HG02973 (cell line): ENCODE measurements around the gene CCL20.
"Not testable (repeated sequence)": the region's sequence is repeated elsewhere in the genome, so short reads cannot be mapped to it uniquely, and the experiment has no call there.

ENCODE experiments used
- ATAC-seq: cut with Tn5 transposase; IDR thresholded peaks from one replicate; pipeline ENCODE4 v1.9.1; 2021; ENCODE audit warnings: moderate library complexity; ENCODE audit not compliant: unreplicated experiment

Gene CCL20, protein sequence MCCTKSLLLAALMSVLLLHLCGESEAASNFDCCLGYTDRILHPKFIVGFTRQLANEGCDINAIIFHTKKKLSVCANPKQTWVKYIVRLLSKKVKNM

DNA sequence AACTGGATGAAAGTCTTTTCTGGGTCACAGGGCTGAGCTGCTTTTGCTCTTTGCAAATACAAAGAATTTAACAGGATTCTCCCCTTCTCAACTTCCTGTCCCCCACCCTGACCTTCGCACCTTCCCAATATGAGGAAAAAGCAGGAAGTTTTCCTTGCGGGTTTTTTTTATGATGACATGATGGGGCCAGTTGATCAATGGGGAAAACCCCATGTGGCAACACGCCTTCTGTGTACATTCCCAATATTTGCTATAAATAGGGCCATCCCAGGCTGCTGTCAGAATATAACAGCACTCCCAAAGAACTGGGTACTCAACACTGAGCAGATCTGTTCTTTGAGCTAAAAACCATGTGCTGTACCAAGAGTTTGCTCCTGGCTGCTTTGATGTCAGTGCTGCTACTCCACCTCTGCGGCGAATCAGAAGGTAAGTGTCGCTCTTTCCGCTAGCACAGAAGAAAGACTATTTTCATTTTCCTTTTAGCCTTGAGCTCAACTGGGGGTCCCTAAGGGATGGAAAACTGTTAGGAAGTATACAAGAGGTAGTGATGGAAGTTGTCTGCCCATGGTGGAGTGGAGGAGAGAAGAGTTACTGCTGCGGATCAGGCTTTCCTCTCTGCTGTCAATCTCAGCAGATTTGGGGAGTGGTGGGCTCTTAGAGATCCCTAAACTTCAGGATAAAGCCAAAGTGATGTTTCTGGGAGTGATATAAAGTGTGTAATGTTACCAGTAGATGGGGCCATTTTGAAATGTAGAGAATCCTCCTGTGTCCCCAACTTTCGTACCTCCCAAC is at the start of gene CCL20:
TSS of gene CCL20 (plus strand) at position 281 of the 792 bp plus-strand sequence. CDS start at position 351, 70 bp downstream.
- no peak for ATAC-seq

DNA sequence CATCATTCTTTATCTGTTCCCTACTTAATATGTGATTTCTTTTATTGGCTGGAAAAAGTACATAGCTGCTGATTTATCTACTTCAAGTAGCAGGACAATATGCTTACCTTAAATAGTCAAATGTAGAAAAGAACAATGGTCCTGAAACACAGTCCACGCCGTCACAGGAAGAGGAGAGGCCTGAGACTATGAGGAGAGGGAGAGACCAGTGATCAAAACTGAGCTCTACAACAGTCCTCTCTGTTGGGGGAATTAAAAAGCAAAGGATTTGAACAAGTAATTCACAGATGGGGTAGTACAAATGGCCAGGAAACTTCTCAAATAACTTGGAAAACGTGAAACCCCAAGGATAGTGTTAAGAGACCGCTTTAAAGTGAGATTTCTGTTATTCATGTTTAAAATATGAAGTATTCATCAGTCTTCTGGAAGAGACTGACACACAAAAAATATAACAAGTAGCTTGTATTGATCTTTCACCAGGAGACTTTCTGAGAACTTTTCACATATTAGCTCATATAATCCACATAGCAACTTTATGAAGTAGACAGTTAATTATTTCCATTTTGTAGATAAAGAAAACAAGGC is 47.8 kb upstream of the CCL20 start:
- no peak for ATAC-seq

DNA sequence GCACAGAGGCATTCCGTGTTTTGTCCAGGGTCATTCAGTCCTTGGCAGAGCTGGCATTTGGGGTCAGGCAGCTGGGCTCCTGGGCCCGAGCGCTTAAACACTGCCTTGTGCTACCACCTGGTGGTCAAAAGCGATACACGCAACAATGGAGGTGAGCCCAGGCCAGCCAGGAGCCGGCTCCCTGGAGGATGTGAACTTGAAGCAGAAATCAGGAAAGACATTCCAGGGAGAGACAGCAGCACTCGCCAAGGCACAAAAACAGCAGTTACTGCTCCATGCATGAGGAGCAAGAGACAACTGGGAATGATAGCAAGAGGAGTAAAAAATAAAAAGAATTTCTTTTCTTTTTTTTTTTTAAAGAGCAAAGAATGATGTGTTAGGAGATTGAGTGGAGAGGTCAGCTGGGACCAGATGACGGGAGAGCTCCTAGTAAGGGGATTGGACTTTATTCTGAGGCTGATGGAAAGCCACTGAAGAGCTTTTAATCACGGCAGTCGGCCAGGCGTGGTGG is 47.2 kb upstream of the CCL20 start:
- ATAC-seq: peak; percentile 99

DNA sequence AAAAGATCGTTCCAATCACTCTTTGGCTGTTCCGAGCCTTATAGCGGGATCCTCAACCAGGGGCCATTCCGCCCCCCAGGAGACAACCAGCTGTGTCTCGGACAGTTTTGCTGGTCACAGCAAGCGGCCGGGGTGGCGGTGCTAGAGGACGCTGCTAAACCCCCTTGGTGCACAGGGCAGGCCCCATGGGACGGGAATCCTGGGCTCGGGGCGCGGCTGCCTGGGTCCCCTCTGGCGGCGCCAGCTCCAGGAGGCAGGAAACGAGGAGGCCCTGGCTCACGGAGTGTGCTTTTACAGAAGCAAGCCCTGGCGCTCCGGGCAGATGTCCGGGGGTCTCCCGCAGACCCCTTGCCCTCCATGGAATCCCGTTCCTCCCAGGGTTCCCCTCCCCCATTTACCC is 45.8 kb upstream of the CCL20 start:
- no peak for ATAC-seq

DNA sequence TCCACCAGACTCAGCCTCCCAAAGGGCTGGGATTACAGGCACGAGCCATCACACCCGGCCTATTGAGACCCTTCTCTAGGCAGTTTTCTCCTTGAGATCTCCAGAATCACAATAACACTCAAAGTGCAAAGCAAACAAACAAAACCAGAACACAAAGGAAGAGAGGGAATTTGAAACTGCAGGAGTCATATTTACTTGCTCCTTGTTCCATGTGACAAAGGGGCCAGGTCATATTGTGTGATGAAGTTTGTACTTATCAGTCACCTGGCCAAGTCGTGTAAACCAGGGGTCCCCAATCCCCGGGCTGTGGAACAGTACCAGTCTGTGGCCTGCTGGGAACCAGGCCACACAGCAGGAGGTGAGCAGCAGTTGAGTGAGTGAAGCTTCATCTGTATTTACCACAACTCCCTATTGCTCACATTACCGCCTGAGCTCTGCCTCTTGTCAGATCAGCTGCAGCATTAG is 41.4 kb upstream of the CCL20 start:
- ATAC-seq: no peak

DNA sequence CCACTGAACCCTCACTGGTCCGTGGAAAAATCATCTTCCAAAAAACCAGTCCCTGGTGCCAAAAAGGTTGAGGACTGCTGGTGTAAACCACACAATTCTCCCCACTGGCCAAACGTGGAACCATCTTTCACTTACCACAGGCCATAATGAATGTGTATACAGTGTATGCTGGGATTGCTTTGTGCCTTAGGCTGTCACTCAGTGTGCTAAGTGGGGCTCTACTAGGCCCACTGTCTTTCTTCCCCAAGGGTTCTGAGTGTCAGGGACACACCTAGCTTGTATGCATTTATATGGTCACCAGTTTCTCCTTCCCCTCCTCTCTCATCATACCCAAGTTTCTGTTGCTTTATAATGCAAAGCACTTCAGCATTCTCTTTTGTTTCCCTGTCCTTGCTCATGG is 40.7 kb upstream of the CCL20 start:
- ATAC-seq: no peak

DNA sequence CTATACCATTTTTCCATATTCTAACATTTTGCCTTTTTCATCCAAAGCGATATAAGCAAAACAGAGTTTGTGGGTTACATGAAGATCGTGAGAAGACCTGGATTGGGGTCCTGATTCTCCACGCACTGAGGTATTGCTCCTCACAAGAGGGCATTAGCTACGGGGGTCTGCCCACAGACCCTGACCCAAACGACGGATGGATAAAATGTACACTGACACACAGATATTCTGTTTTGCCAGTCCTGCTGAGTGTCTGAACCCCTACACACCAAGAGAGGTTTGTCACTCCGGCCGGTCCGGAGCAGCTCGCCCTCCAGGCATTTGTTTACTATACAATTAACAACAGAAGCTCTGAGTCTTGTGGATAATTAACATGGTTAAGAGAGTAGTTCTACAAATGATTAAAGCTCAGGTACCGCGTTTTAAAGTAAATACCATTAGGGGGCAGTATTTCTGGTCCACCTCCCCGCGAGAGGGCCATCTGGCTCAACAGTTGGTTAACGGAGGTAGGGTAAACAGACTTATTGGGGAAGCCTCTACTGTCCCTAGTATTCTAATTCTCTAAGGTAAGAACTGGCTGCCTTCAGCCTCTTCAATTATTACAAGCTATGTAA is 39.5 kb upstream of the CCL20 start:
- no peak for ATAC-seq

DNA sequence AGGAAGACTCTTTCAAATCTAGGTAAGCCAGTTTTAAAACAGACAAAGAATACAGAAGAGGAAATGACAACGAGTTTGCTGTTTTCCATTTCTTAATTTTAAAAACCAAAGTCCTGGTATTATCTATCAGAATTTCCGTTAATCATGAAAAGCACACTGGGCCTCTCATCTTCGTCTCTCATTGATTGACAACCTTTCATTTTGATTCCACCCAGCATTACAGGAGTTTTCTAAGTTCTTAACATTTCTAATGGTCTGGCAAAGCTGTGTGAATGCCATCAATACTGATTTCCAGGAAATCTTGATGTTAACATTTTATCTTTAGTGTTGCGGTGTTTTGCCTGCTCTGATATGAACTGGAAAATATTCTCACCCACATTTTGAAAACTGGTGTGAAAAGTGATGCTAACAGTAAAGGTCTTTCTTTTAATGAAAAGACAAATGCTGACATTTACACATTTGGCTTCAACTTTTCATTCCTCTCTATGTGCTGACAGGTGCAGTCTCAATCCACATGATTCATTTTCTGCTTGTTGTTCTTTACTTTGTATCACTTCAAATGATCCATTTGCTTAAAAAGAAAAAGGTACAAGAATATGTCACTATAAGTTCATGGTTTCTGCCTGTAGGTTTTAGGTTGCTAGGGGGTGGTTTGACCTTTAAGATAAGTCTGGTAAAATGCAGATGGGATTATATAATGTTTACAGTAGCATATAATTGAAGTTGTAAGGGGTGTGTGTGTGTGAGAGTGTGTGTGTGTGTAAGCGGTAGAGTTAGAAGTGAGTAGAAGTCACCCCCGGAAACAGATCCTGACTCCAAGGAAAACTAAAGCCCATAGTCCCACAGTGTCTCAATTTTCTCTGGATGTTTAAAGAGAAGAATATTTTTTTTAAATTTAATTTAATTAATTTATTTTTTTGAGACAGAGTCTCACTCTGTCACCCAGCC is 38.5 kb upstream of the CCL20 start:
- ATAC-seq: no peak

DNA sequence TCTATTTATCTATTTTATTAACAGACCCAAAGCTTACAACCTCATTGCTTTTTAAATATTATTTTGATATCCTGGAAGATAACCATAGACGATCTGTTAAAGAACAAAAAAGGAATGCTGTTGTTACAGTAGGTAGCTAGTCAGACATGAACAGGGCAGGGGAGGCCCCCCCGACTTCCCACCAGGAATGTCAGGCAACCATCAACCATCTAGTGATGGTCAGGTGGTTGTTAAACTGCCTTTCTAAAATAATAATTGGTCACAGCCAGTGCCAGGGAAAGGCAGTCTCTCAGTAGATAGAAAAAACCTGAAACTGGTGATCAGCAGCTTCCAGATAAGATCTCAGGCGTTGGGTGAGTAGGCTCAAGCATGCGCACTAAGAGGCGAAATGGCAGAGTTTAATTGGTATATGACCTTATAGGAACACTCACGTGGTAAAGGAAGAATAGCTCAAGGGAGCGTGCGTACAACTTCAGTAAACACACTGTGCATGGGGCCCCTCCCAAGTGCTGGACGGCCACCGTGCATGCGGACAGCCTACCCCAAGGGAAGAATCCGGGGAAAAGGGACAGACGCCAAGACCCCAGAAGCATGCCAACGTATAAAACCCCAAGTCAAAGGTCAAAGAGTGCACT is 32.5 kb upstream of the CCL20 start:
- ATAC-seq: no peak

DNA sequence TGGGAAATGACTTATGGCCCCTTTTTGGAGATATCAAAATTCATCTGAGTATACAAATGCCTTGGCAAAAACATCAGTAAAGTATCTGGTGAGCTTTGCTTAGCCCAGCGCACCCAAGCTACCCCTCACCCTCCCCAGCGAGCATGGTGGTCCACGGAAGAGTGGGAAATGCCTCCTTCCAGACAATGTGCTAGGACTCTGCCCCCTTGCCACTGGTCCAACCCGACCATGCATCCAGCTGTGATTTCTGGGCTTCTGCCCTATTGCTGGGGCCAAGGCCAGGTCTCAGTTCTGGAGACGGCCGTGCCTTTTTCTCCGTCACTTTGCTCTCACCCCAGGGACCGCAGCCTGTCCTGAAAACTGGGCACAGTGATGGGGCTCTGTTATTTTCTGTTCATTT is 31.8 kb upstream of the CCL20 start:
- ATAC-seq: no peak

DNA sequence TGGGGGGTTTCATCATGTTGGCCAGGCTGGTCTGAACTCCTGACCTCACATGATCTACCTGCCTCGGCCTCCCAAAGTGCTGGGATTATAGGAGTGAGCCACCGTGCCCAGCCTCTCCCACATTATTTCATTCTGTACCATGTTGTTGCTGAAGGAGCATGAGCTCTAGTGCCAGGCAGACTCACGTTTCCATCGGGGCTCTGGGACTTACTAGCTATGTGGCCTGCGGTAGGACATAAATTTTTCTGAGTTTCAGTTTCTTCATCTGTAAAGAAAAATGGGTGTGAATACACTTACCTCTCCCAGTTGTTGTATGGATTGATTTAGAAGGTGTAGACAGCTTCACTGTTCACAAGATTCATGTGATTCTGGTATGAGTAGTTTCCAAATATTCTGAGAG is 30.8 kb upstream of the CCL20 start:
- ATAC-seq: no peak

DNA sequence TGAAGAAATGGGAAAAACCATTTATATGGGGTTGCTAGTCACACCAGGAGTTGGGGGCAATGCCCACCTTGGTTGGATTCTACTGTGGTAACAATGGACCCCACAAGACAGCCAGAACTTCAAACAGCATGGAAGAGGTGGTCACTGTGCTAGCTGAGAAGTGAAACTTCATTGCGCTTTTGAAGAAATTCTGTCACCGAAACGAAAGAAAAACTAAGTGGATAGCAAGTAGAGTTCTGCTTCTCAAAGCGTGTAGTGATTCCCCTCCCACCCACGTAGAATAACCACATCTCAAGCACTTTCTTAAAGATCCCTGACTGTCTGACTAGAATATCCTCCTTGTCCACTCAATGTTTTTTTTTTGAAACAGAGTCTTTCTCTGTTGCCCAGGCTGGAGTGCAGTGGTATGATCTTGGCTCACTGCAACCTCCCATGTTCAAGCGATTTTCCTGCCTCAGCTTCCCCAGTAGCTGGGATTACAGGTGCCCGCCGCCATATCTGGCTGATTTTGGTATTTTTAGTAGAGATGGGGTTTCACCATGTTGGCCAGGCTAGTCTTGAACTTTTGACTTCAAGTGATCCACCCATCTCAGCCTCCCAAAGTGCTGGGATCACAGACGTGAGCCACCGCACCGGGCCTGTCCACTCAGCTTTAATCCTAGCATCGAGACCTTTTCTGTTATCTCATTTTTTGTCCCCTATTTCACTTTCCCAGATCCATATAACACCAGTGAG is 30.1 kb upstream of the CCL20 start:
- ATAC-seq: peak; percentile 99

DNA sequence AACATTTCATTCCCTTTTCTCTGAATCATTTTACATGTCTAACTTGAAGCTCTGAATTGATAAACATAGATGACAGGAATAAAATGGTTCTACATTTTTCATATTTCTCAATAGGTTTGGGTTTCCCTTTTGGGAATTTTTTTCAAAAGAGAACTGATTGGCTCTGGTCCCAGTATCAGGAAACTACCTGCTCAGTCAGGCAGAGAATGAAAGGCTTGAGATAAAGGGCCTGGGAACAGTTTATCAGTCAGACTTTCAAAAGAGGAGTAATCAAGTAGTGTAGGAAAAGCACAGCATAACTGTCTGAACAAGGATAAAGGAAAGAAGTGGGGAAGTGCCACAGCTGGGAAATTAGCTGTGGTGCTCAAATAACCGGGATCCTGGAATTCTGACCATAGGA is 28.3 kb upstream of the CCL20 start:
- no peak for ATAC-seq

DNA sequence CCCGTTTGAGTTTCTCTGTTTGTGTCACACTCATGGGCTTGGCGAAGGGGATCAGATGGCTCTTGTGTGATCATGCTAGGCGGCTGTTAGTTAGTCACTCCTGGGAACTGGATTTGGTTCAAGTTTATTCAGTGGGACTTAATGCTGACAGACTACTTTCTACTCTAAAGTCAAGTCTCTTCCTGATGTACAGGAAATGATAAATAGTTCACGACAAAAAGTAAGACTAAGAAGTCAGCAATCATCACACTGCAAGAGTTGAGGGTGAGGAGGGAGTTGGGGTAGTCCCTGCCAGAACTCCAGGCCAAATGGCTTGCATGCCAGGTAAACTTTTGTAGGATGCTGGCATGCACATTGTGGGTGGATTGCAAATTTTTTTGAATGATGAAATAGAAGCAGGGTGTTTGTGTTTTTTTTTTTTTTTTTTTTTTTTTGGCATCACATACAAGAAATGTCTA is 25.1 kb upstream of the CCL20 start:
- no peak for ATAC-seq

DNA sequence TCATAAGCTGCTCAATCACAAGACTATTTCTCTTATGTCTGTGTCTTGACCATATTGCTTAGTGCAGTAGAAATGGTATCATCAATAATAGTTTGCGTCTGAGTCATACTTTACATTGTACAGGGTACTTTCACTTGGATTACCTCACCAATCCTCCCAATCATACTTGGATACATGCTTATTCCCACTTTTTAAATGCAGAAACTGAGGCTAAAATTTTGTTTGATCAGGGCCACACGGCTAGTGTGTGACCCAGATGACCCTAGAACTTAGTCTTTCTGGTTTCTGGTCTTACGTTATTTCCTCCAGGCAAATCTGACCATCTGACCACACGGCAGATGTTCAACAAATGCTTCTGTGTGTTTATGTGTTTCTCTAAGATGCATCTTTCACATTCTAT is 23.8 kb upstream of the CCL20 start:
- ATAC-seq: no peak

DNA sequence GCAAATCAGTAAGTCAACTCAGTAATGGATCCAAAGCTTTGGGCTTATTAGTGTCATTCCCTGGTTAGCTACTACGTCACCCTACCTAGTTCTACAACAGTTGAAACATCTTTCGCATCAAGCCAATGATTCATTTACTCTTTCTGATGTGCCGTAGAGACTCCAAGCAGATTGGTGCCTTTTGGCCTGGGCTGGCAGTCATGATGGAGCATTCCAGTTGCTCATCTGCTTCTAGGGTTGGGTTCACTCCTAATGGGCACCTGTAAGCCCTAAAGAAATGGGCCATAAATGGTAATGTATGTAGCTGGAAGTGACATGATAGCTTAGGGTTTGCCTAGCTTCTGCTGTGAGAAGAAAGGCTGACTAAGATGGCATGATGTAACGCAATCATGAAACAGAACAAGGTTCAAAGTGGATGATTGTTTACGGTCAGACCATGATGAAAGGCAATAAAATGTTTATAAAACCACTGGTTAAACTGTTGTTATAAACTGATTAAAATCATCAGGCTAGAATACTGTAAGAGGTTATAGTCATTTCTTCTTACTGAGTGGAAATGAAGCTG is 20.4 kb upstream of the CCL20 start:
- ATAC-seq: no peak

DNA sequence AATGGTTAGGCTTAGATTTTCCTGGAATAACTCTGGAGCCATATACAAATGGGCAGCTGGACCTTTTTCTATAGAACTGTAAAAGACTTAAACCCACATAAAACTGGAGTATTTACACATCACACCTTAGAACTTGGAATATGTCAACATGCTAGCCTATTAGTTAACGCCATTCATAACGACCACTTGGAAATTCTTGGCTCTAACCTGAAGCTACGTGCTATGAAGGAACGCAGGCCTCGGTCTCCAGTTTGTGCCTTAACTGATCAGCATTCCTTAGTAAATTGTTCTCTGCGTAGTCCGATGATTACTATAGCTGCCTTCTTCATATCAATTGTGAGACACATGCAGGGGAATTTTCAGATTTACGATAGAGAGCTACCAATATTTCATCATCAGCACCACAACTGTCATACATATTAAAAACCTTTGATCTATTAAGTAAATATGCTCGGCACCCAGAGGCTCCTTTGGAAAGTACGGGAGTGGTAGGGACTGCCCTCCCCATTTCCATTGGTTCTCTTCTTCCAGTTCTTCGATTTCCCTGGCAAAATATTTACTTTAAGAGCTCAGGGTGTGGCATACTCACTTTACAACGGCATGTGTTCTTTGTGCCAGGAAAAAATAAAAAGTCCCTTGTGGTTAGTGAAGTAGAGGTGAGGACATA is 17.5 kb upstream of the CCL20 start:
- ATAC-seq: no peak

DNA sequence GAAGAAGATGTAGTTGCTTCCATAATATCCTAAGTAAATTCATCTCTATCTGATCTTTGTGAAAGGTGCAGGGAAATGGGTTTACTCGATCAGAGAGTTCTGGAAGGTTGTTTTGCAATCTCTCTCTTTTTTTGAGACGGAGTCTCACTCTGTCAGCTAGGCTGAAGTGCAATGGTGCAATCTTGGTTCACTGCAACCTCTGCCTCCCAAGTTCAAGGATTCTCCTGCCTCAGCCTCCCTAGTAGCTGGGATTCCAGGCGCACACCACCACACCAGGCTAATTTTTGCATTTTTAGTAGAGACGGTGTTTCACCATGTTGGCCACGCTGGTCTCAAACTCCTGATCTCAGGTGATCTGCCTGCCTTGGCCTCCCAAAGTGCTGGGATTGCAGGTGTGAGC is 16.9 kb upstream of the CCL20 start:
- ATAC-seq: not testable (repeated sequence)

DNA sequence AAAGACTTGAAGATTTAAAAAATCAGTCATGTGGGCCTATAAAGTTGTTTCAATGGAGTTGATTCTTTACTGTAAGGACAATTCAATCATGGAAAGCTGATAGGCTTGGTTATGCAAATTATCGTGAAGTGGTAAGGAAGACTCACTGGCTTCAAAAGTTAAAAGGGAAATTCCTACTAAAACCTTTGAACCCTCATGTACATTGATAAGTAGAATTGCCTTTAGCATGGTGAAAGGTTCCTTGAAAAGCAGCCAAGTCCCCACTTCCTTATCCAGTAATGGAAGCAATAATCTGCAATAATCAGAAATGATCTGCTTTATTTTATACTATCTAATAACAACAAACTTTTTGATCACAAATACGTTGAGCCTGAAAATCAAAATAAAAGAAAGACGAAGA is 14.4 kb upstream of the CCL20 start:
- ATAC-seq: no peak
